H1 (cell line): Measurements from ENCODE around the gene ABHD1. TPM values are rescaled to one million over a fixed set of nuclear protein-coding genes. Genes with fewer than 3 reads are reported as not detected.
A peak's percentile ranks its signal among the peaks of the same experiment; 100 is the strongest.

ENCODE experiments used
- CTCF ChIA-PET: fragments of 300-600 bp; sonication (Branson Sonifier 250); formaldehyde crosslinking; loops from one replicate; lab custom pipeline; 2021; ENCODE audit not compliant: partially characterized antibody; lab: Charles Lee
- POLR2A ChIA-PET: fragments of 300-600 bp; sonication (Branson Sonifier 250); formaldehyde crosslinking; loops from one replicate; lab custom pipeline; 2021; ENCODE audit warnings: inconsistent platforms; ENCODE audit not compliant: partially characterized antibody; lab: Charles Lee
- DNase-seq, 2 experiments: peaks; one replicate each; pipeline versions ENCODE4 v3.0.0 to v3.0.0-alpha.2; 2010 to 2022; ENCODE audit warnings: low spot score in 2 of 2, low read depth in 1 of 2, mixed read lengths in 1 of 2
- FAIRE-seq: peaks from 2 replicates; lab custom pipeline; 2011; peaks lifted over from hg19 to GRCh38; lab: Jason Lieb, UNC
- H2AFZ ChIP-seq: 2 replicates; pipeline ENCODE4 v1.8.1; 2012; ENCODE audit warnings: low read length, inconsistent platforms
- H2AK5ac ChIP-seq: 2 replicates; pipeline ENCODE4 v1.6.1; 2013; ENCODE audit warnings: low read depth, low read length
- H2BK120ac ChIP-seq: replicated peaks from 2 replicates; pipeline ENCODE3; 2013; ENCODE audit warnings: low read depth, low read length, inconsistent platforms
- H2BK12ac ChIP-seq: 2 replicates; pipeline ENCODE4 v1.6.1; 2013; ENCODE audit warnings: low read depth, low read length
- H2BK15ac ChIP-seq: 2 replicates; pipeline ENCODE4 v1.6.1; 2013; ENCODE audit warnings: low read length
- H2BK20ac ChIP-seq: 2 replicates; pipeline ENCODE4 v1.6.1; 2013; ENCODE audit warnings: low read length
- H2BK5ac ChIP-seq: 2 replicates; pipeline ENCODE4 v1.6.1; 2013; ENCODE audit warnings: low read depth, low read length
- H3K14ac ChIP-seq: 2 replicates; pipeline ENCODE4 v1.6.1; 2013; ENCODE audit warnings: inconsistent platforms; ENCODE audit not compliant: insufficient read length
- H3K18ac ChIP-seq: 2 replicates; pipeline ENCODE4 v1.6.1; 2013; ENCODE audit warnings: low read length; ENCODE audit errors: extremely low read depth
- H3K23ac ChIP-seq: 2 replicates; pipeline ENCODE4 v1.6.1; 2013; ENCODE audit warnings: inconsistent platforms; ENCODE audit not compliant: insufficient read length
- H3K23me2 ChIP-seq: 2 replicates; pipeline ENCODE4 v1.6.1; 2013; ENCODE audit warnings: low read depth, low read length
- H3K27ac ChIP-seq: 2 replicates; pipeline ENCODE4 v1.6.1; 2011; ENCODE audit warnings: low read depth, low read length, inconsistent platforms
- H3K27me3 ChIP-seq, 4 experiments: replicated peaks in 1 of 4; 1 replicate in 1 of 4; 2 replicates in 3 of 4; pipeline versions ENCODE4 v1.6.1 to v1.8.1; 2011 to 2013; ENCODE audit warnings: low read length in 3 of 4, mild to moderate bottlenecking in 3 of 4, inconsistent platforms in 2 of 4, mixed read lengths in 2 of 4, moderate library complexity in 1 of 4; ENCODE audit not compliant: control insufficient read depth in 3 of 4, insufficient read depth in 3 of 4; ENCODE audit errors: extremely low read depth in 1 of 4
- H3K36me3 ChIP-seq, 4 experiments: 2 replicates each; pipeline versions ENCODE4 v1.6.1 to v1.8.1; 2011 to 2013; ENCODE audit warnings: mild to moderate bottlenecking in 4 of 4, low read length in 3 of 4, moderate library complexity in 2 of 4, control low read depth in 1 of 4, inconsistent platforms in 1 of 4; ENCODE audit not compliant: insufficient read depth in 4 of 4, control insufficient read depth in 2 of 4
- H3K4ac ChIP-seq: replicated peaks from 2 replicates; pipeline ENCODE3; 2013; ENCODE audit warnings: low read length, low read depth, mixed read lengths, inconsistent platforms; ENCODE audit not compliant: insufficient read length
- H3K4me1 ChIP-seq, 4 experiments: replicated peaks in 1 of 4; 1 replicate in 1 of 4; 2 replicates in 3 of 4; pipeline versions ENCODE4 v1.6.1 to v1.8.1; 2011 to 2013; ENCODE audit warnings: low read length in 3 of 4, inconsistent platforms in 2 of 4, mixed read lengths in 1 of 4; ENCODE audit not compliant: insufficient read depth in 4 of 4, control insufficient read depth in 3 of 4
- H3K4me2 ChIP-seq, 2 experiments: 2 replicates each; pipeline versions ENCODE4 v1.6.1 to v1.8.1; 2011 to 2013; ENCODE audit warnings: low read depth in 2 of 2, low read length in 2 of 2, control low read depth in 1 of 2, inconsistent platforms in 1 of 2, mild to moderate bottlenecking in 1 of 2; ENCODE audit not compliant: insufficient read depth in 1 of 2
- H3K4me3 ChIP-seq, 4 experiments: fragments of 200-600, 300-600 bp in 1 of 4; sonication (generic), shearing (Covaris generic), sonication (Bioruptor Twin) in 1 of 4; 2 replicates each; pipeline versions ENCODE4 v1.5.1 to v1.8.1; 2011 to 2016; ENCODE audit warnings: low read length in 4 of 4, low read depth in 3 of 4, control low read depth in 2 of 4, inconsistent platforms in 2 of 4, mild to moderate bottlenecking in 2 of 4, mixed read lengths in 1 of 4, moderate library complexity in 1 of 4; ENCODE audit not compliant: insufficient read depth in 2 of 4; ENCODE audit errors: extremely low read depth in 1 of 4
- H3K56ac ChIP-seq: replicated peaks from 2 replicates; pipeline ENCODE3; 2013; ENCODE audit warnings: low read depth, mild to moderate bottlenecking, mixed read lengths, low read length, inconsistent platforms; ENCODE audit not compliant: insufficient read length
- H3K79me1 ChIP-seq: 2 replicates; pipeline ENCODE4 v1.6.1; 2013; ENCODE audit warnings: low read depth, low read length, control low read depth
- H3K79me2 ChIP-seq, 2 experiments: 2 replicates each; pipeline versions ENCODE4 v1.6.1 to v1.8.1; 2012 to 2013; ENCODE audit warnings: low read length in 2 of 2, mild to moderate bottlenecking in 2 of 2, inconsistent platforms in 1 of 2; ENCODE audit not compliant: insufficient read depth in 2 of 2, control insufficient read depth in 1 of 2
- H3K9ac ChIP-seq, 4 experiments: replicated peaks in 1 of 4; 1 replicate in 1 of 4; 2 replicates in 3 of 4; pipeline versions ENCODE4 v1.6.1 to v1.8.1; 2011 to 2013; ENCODE audit warnings: low read depth in 3 of 4, low read length in 3 of 4, control low read depth in 2 of 4, mild to moderate bottlenecking in 2 of 4, moderate library complexity in 2 of 4, inconsistent platforms in 1 of 4; ENCODE audit errors: extremely low read depth in 1 of 4
- H3K9me3 ChIP-seq, 2 experiments: 2 replicates each; pipeline versions ENCODE4 v1.6.1 to v1.8.1; 2012 to 2013; ENCODE audit warnings: mild to moderate bottlenecking in 2 of 2, moderate library complexity in 2 of 2, control low read depth in 1 of 2, inconsistent platforms in 1 of 2, low read depth in 1 of 2, low read length in 1 of 2, mixed read lengths in 1 of 2; ENCODE audit not compliant: insufficient read depth in 2 of 2
- H4K20me1 ChIP-seq, 2 experiments: replicated peaks in 1 of 2; 2 replicates each; pipeline versions ENCODE3 to v1.8.1; 2011 to 2013; ENCODE audit warnings: inconsistent platforms in 2 of 2, low read length in 2 of 2, mild to moderate bottlenecking in 1 of 2; ENCODE audit not compliant: insufficient read depth in 2 of 2, control insufficient read depth in 1 of 2
- H4K5ac ChIP-seq: 2 replicates; pipeline ENCODE4 v1.6.1; 2013; ENCODE audit warnings: low read length, low read depth, mixed read lengths, inconsistent platforms; ENCODE audit not compliant: insufficient read length
- H4K8ac ChIP-seq: 2 replicates; pipeline ENCODE4 v1.8.0; 2013; ENCODE audit warnings: mild to moderate bottlenecking, moderate library complexity, low read length, inconsistent platforms; ENCODE audit not compliant: insufficient read depth; ENCODE audit errors: extremely low read depth
- H4K91ac ChIP-seq: replicated peaks from 2 replicates; pipeline ENCODE3; 2013; ENCODE audit warnings: low read length, mixed read lengths, inconsistent platforms; ENCODE audit not compliant: insufficient read length
- E2F6 ChIP-seq: IDR thresholded peaks from 2 replicates; pipeline ENCODE4 v1.6.1; 2012; ENCODE audit warnings: inconsistent platforms
- POLR2AphosphoS5 ChIP-seq: IDR thresholded peaks from 2 replicates; pipeline ENCODE4 v1.6.1; 2011; ENCODE audit warnings: low read depth, low read length
- SIRT6 ChIP-seq: IDR thresholded peaks from one replicate; pipeline ENCODE4 v1.7.1; 2012; ENCODE audit warnings: low read length, inconsistent platforms
- SP1 ChIP-seq: IDR thresholded peaks from 2 replicates; pipeline ENCODE4 v1.6.1; 2011; ENCODE audit warnings: low read depth, low read length
- WGBS, 2 experiments: shearing (Covaris generic) in 1 of 2; methylation state at CpG; one replicate each; pipeline versions ENCODE4 v1.1.6 to v1.1.7; 2013 to 2015; ENCODE audit warnings: low lambda C conversion rate in 2 of 2, mixed read lengths in 2 of 2, inconsistent platforms in 1 of 2, low coverage in 1 of 2, missing lambda C conversion rate in 1 of 2; ENCODE audit not compliant: insufficient replicate concordance in 2 of 2, insufficient coverage in 1 of 2, insufficient read length in 1 of 2; ENCODE audit errors: extremely low coverage in 1 of 2, missing lambda C conversion rate in 1 of 2; 5-methylcytosine and 5-hydroxymethylcytosine counted together
- polyA plus RNA-seq, 7 experiments: library from polyadenylated mRNA; depleted of rRNA in 3 of 7; stranded (reverse) in 5 of 7; unstranded in 2 of 7; fragments of >200 nt in 5 of 7; fragments of 200-250 nt in 2 of 7; gene quantifications; 1 replicate in 5 of 7; 2 replicates in 1 of 7; 4 replicates in 1 of 7; pipeline versions ENCODE4 v1.2.1 to v1.2.3, GENCODE V29; 2011 to 2013; ENCODE audit warnings: missing spikeins in 2 of 7, mixed read lengths in 2 of 7
- total RNA-seq: library from RNA; stranded (reverse); fragmentation: NEBNext Ultra II Directional; extraction: Animal tissue kit (Norgen Biotek cat#: 25700); gene quantifications from 2 replicates; pipeline ENCODE4 v1.2.1, GENCODE V29; 2021

ABHD1 gene
- total and polyA plus RNA-seq, 2 of the 8 experiments (the other 6 are each of a cell fraction or from before 2014, with no cell fraction given), result 0.20 to 1.1 TPM

GRCh38 chr2:27083410-27084296, 40.0 kb upstream of the ABHD1 start:
- Histone ChIP-seq H3K79me1 (no peaks in the 10 kb centered on the region), H2BK20ac (no peak overlapping the region), H3K23ac (no peak overlapping the region), H4K20me1 (no peaks in the 10 kb centered on the region), H2BK15ac (peak overlapping the region; percentile 72; the same call in 1 of the 2 replicates), H3K27me3 (peaks cover 0 to 9% (median 4%) of the 10 kb centered on the region in 4 experiments; a peak in 2 of 7 replicates), H4K8ac (peak overlapping the region; percentile 75; the same call in 1 of the 2 replicates), H3K56ac (no peak overlapping the region), H3K9ac (no peak overlapping the region), H4K5ac (no peak overlapping the region), H3K79me2 (no peaks in the 10 kb centered on the region), H3K4me1 (peaks cover 4 to 31% (median 13%) of the 10 kb centered on the region in 4 experiments), H2AFZ (no peak overlapping the region), H2BK5ac (no peak overlapping the region), H3K14ac (no peak overlapping the region), H3K9me3 (no peaks in the 10 kb centered on the region), H3K4ac (no peak overlapping the region), H3K4me3 (no peak overlapping the region), H2BK120ac (no peak overlapping the region), H3K4me2 (no peak overlapping the region), H3K18ac (no peak overlapping the region), H2AK5ac (no peak overlapping the region), H3K36me3 (no peaks in the 10 kb centered on the region), H3K23me2 (peaks cover 13% of the 10 kb centered on the region; the same call in 1 of the 2 replicates), H4K91ac (no peak overlapping the region), H2BK12ac (no peak overlapping the region), H3K27ac (no peak overlapping the region)
- ChIA-PET POLR2A (interaction anchor here (0.8 to 5.9 kb wide), 8 partner anchors 11 to 273 kb away, joined by 3 to 63 read pairs (median 6); partner anchors contain the start of genes AGBL5, ATRAID, GTF3C2 and OST4), CTCF (interaction anchor here (1.1 to 16.5 kb wide), 8 partner anchors 9 to 86 kb away, joined by 3 to 160 read pairs (median 6); partner anchors contain the start of genes AGBL5, OST4 and PREB)
- FAIRE-seq (no peak), DNase-seq (no peak)
- TF ChIP-seq E2F6 (no peak), SIRT6 (no peak), POLR2AphosphoS5 (no peak), SP1 (no peak)
- WGBS, 2 experiments, result 81% methylated on average over 20 of the region's 20 CpGs; no CpG with 5 or more reads in 1 of the 2 experiments
